ENCODE data around the gene DNAJC3. TPM values are rescaled to one million over a fixed set of nuclear protein-coding genes. Genes with fewer than 3 reads are reported as not detected.
A peak's percentile ranks its signal among the peaks of the same experiment; 100 is the strongest.

DNAJC3 gene
- total RNA-seq, 1 experiment from 2014 or later: 21.2 TPM

- peak; percentile 47 for DNase-seq
- Histone ChIP-seq H4K20me1 (ENCODE audit: control insufficient read depth, insufficient read depth, insufficient read length) (no peaks in the 10 kb centered on the region), H3K4me2 (ENCODE audit: insufficient read depth, insufficient read length, low read length) (peak overlapping the region; percentile 95), H4K5ac (ENCODE audit: insufficient read length, low read depth, low read length) (no peak overlapping the region), H3K18ac (ENCODE audit: insufficient read length, low read depth, low read length) (no peak overlapping the region), H4K8ac (replicated peaks; ENCODE audit: insufficient read length, low read depth, low read length) (no peak overlapping the region), H3K27me3 (ENCODE audit: insufficient read depth, low read length) (no peaks in the 10 kb centered on the region), H2BK12ac (ENCODE audit: insufficient read length, low read depth, low read length) (no peak overlapping the region), H3K27ac (ENCODE audit: insufficient read length, low read depth, low read length) (no peak overlapping the region), H3K4me1 (ENCODE audit: insufficient read depth, low read length) (no peaks in the 10 kb centered on the region), H2BK120ac (ENCODE audit: low read depth, low read length, poor library complexity, severe bottlenecking) (no peak overlapping the region), H3K56ac (ENCODE audit: insufficient read length, low read depth, low read length) (no peak overlapping the region), H3K23me2 (ENCODE audit: insufficient read length, low read depth, low read length, poor library complexity, severe bottlenecking) (peaks cover 14% of the 10 kb centered on the region), H3K23ac (ENCODE audit: insufficient read length, low read depth, low read length) (no peak overlapping the region), H3K4ac (ENCODE audit: low read depth, low read length) (no peak overlapping the region), H3K9me3 (ENCODE audit: control insufficient read depth, low read depth, low read length) (no peaks in the 10 kb centered on the region), H2AK5ac (ENCODE audit: insufficient read length, low read length) (no peak overlapping the region), H3K9ac (ENCODE audit: extremely low read depth, insufficient read length, low read length) (peak overlapping the region; percentile 84), H3K14ac (ENCODE audit: insufficient read depth, low read length) (no peak overlapping the region), H3K79me2 (ENCODE audit: insufficient read depth, low read length) (no peaks in the 10 kb centered on the region), H3T11ph (ENCODE audit: low read length) (no peak overlapping the region), H2BK20ac (ENCODE audit: low read depth, low read length, poor library complexity, severe bottlenecking) (no peak overlapping the region), H3K79me1 (ENCODE audit: insufficient read depth, low read depth, low read length, poor library complexity, severe bottlenecking) (no peaks in the 10 kb centered on the region), H2AFZ (ENCODE audit: low read length) (no peak overlapping the region), H4K91ac (ENCODE audit: insufficient read length, low read depth, low read length) (no peak overlapping the region), H2BK5ac (ENCODE audit: insufficient read length, low read length) (no peak overlapping the region), H2BK15ac (ENCODE audit: low read depth, low read length) (no peak overlapping the region)
- H3K36me3 Mint-ChIP-seq (ENCODE audit: insufficient read depth in 1 of 3, low read depth in 3 of 3): peaks cover 0 to 4% (median 1%) of the 10 kb centered on the region in 3 experiments; a peak in 3 of 7 replicates
- H3K9me3 Mint-ChIP-seq: peaks cover 0 to 3% of the 10 kb centered on the region in 2 experiments; a peak in 2 of 5 replicates
- peak overlapping the region; percentile 91 to 95 for H3K4me3 Mint-ChIP-seq
- WGBS (ENCODE audit: extremely low coverage, insufficient read length, low lambda C conversion rate): no CpG with 5 or more reads among the region's 30 CpGs
- peaks cover 32 to 33% of the 10 kb centered on the region in 2 experiments for H3K4me1 Mint-ChIP-seq
- TF ChIP-seq CTCF (conservative IDR thresholded peaks at IDR 0.05): no peak
- peak overlapping the region in 1 of 3 experiments; percentile 54; a peak in 2 of 7 replicates for H3K27ac Mint-ChIP-seq
- no peaks in the 10 kb centered on the region for H3K27me3 Mint-ChIP-seq (ENCODE audit: low read depth)
Measured at GRCh38 chr13:95677564-95678266, 776 bp downstream of the DNAJC3 start.

Measured in H9 (cell line).